Hepatocyte (in vitro differentiated cells): ENCODE results near the gene GNB1L.

Experiments used
- CTCF ChIP-seq: fragments of 200-600 bp; sonication (generic); IDR thresholded peaks from 2 replicates; pipeline ENCODE4 v1.5.1; 2016; ENCODE audit warnings: antibody characterized with exemption, mild to moderate bottlenecking; ENCODE audit not compliant: poor library complexity
- EZH2 ChIP-seq: fragments of 200-600 bp; sonication (generic); IDR thresholded peaks from 2 replicates; pipeline ENCODE4 v1.6.1; 2016; ENCODE audit warnings: antibody characterized with exemption, mild to moderate bottlenecking, borderline replicate concordance
- EZH2phosphoT487 ChIP-seq: fragments of 200-600 bp; sonication (generic); IDR thresholded peaks from one replicate; pipeline ENCODE4 v1.6.1; 2018; ENCODE audit warnings: antibody characterized with exemption, mild to moderate bottlenecking, low read depth, moderate library complexity; ENCODE audit not compliant: unreplicated experiment, severe bottlenecking

GRCh38 chr22:19800761-19801244 is 53.9 kb downstream of the GNB1L start:
- TF ChIP-seq EZH2: no peak
- TF ChIP-seq CTCF: no peak
- TF ChIP-seq EZH2phosphoT487: no peak
